GM10847 (cell line): ENCODE results near the gene IRX1.

ENCODE experiments used
- POLR2A ChIP-seq: IDR thresholded peaks from 2 replicates; pipeline ENCODE4 v1.6.1; 2011; ENCODE audit not compliant: insufficient read length; ENCODE audit errors: extremely low read depth

The IRX1 gene

GRCh38 chr5:3595006-3595961 is at the start of gene IRX1:
IRX1 (plus strand) TSS chr5:3595832; CDS start chr5:3596106, 274 bp downstream.
- TF ChIP-seq POLR2A: no peak

GRCh38 chr5:3546028-3546427 is 49.6 kb upstream of the IRX1 start:
- TF ChIP-seq POLR2A: no peak

- TF ChIP-seq POLR2A: no peak
Observed at GRCh38 chr5:3564116-3564515, 31.5 kb upstream of the IRX1 start.

GRCh38 chr5:3564827-3565518 is 30.7 kb upstream of the IRX1 start:
- no peak for TF ChIP-seq POLR2A

GRCh38 chr5:3584724-3585531 is 10.7 kb upstream of the IRX1 start:
- TF ChIP-seq POLR2A: no peak

GRCh38 chr5:3590161-3590966 is 5.3 kb upstream of the IRX1 start:
- no peak for TF ChIP-seq POLR2A

GRCh38 chr5:3590967-3591900 is 4.4 kb upstream of the IRX1 start:
- TF ChIP-seq POLR2A: no peak

- TF ChIP-seq POLR2A: no peak
Observed at GRCh38 chr5:3592298-3592697, 3.3 kb upstream of the IRX1 start.

GRCh38 chr5:3593771-3594509 is 1.7 kb upstream of the IRX1 start:
- no peak for TF ChIP-seq POLR2A

GRCh38 chr5:3594510-3595005 is 1.1 kb upstream of the IRX1 start:
- no peak for TF ChIP-seq POLR2A

- TF ChIP-seq POLR2A: no peak
Observed at GRCh38 chr5:3596261-3596825, 711 bp downstream of the IRX1 start.

GRCh38 chr5:3596857-3597166 is 1.2 kb downstream of the IRX1 start:
- TF ChIP-seq POLR2A: no peak
